NCI-H524 treated with DMSO at 0.1 percent for 48 hours (cell line): ENCODE measurements around the gene QDPR.
"Not testable (repeated sequence)": the region's sequence is repeated elsewhere in the genome, so short reads cannot be mapped to it uniquely, and the experiment has no call there.

Source experiments
- DNase-seq: peaks from one replicate; lab custom pipeline; 2025; lab: John Stamatoyannopoulos, UW

The QDPR gene

GRCh38 chr4:17511950-17512795 lies at the start of gene QDPR:
TSS of gene QDPR (minus strand) at chr4:17512090. CDS start at chr4:17512054, 36 bp downstream.
- DNase-seq, result no peak

GRCh38 chr4:17561195-17561909 lies 49.5 kb upstream of the QDPR start:
- no peak for DNase-seq

GRCh38 chr4:17560065-17560673 lies 48.3 kb upstream of the QDPR start:
- no peak for DNase-seq

GRCh38 chr4:17559709-17560048 lies 47.8 kb upstream of the QDPR start:
- no peak for DNase-seq

GRCh38 chr4:17558941-17559708 lies 47.2 kb upstream of the QDPR start:
- DNase-seq, result no peak

GRCh38 chr4:17557880-17558279 lies 46.0 kb upstream of the QDPR start:
- no peak for DNase-seq

GRCh38 chr4:17556498-17556897 lies 44.6 kb upstream of the QDPR start:
- DNase-seq, result no peak

GRCh38 chr4:17554568-17554967 lies 42.7 kb upstream of the QDPR start:
- no peak for DNase-seq

GRCh38 chr4:17552427-17552826 lies 40.5 kb upstream of the QDPR start:
- no peak for DNase-seq

GRCh38 chr4:17550549-17550948 lies 38.7 kb upstream of the QDPR start:
- no peak for DNase-seq

- no peak for DNase-seq
Measured at GRCh38 chr4:17546678-17547077, 34.8 kb upstream of the QDPR start.

- DNase-seq, result no peak
Measured at GRCh38 chr4:17546222-17546621, 34.3 kb upstream of the QDPR start.

- DNase-seq, result no peak
Measured at GRCh38 chr4:17545374-17546140, 33.7 kb upstream of the QDPR start.

- DNase-seq, result no peak
Measured at GRCh38 chr4:17544831-17545234, 32.9 kb upstream of the QDPR start.

- DNase-seq, result no peak
Measured at GRCh38 chr4:17544205-17544604, 32.3 kb upstream of the QDPR start.

- DNase-seq, result not testable (repeated sequence)
Measured at GRCh38 chr4:17537060-17537459, 25.2 kb upstream of the QDPR start.

- DNase-seq, result no peak
Measured at GRCh38 chr4:17535906-17536305, 24.0 kb upstream of the QDPR start.

- no peak for DNase-seq
Measured at GRCh38 chr4:17535242-17535641, 23.4 kb upstream of the QDPR start.

- DNase-seq, result no peak
Measured at GRCh38 chr4:17534705-17535104, 22.8 kb upstream of the QDPR start.

- no peak for DNase-seq
Measured at GRCh38 chr4:17531538-17532285, 19.8 kb upstream of the QDPR start.
